Measurements from ENCODE around the gene GTF2F2.

Gene GTF2F2

GRCh38 chr13:45122941-45123340 lies 2.6 kb downstream of the GTF2F2 start:
- DNase-seq, result peak; percentile 20

GRCh38 chr13:45132369-45133064 lies 12.2 kb downstream of the GTF2F2 start:
- no peak for DNase-seq

DNA sequence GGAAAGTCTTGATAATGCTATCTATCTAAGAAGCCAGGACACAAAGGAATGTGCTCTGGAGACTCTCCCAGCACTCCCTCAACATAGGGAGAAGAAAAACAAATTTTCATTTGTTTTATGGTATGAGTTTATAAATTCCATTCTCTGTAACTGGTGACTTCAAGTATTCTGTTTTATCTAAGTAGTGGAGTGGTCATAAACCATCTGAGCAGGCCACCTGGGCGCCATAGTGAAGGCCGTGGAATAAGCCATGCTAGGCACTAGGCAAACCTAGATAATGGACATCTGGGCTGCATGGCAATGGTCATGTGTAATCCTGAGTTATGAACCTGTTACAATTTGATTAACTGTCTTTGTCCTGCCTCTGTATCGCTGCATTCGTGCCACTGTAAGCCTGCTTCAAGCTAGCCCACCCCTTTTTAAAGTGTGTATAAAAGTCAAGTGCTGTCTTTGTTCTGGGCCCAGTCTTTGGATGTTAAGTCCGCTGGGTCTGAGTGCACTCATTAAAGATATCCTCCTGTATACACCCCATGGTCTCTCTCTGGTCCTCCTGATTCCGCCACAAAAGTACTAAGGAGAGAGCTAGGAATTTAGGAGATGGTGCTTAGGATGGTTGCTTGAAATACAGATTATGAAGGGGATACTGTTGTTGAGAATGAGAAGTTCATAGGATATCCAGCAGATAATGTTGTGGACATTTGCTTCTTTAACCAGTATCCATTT lies 13.2 kb downstream of the GTF2F2 start:
- no peak for DNase-seq

GRCh38 chr13:45136741-45137504 lies 16.6 kb downstream of the GTF2F2 start:
- DNase-seq, result no peak

- DNase-seq, result peak; percentile 50
These were observed 17.2 kb downstream of the GTF2F2 start for GRCh38 chr13:45137526-45137925.

DNA sequence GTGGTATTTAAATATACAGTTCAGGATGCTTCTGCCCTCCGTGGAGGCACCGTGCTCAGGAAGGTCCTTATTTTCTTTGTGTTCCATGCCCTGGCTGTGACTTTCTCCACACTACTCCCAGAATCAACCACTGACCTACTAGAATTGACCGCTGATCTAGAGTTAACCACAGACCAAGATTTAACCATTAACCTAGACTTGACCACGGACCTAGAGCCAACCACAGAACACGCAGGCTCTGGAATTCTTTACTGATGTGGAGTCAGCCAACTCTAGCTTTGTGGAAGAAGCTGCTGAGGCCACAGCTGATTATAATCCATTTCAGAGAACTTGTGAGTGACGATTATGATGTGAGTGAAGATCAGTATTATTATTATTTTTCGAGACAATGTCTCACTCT lies 18.0 kb downstream of the GTF2F2 start:
- DNase-seq, result no peak

DNA sequence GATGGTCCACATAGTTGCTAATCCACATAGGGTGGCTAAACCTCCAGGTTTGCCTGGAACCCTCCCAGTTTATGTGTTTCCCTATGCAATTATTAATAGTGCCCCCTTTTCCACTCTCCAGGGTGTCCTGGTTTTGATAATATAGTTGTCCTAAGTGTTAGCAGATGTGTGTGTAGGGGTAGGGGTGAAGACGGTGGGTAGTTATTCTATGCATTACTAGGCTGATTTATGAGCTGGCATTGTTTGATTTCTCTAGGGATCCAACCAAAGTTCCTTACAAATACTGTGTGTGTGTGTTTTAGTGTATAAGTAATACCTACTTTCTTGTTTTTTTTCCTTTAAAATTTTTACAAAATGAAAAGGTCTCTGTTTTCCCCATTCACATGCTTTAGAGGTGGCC lies 21.1 kb downstream of the GTF2F2 start:
- DNase-seq, result no peak

GRCh38 chr13:45142440-45143345 lies 22.4 kb downstream of the GTF2F2 start:
- peak; percentile 39 for DNase-seq

GRCh38 chr13:45143346-45143751 lies 23.0 kb downstream of the GTF2F2 start:
- DNase-seq, result no peak

GRCh38 chr13:45149964-45150363 lies 29.7 kb downstream of the GTF2F2 start:
- DNase-seq, result no peak

DNA sequence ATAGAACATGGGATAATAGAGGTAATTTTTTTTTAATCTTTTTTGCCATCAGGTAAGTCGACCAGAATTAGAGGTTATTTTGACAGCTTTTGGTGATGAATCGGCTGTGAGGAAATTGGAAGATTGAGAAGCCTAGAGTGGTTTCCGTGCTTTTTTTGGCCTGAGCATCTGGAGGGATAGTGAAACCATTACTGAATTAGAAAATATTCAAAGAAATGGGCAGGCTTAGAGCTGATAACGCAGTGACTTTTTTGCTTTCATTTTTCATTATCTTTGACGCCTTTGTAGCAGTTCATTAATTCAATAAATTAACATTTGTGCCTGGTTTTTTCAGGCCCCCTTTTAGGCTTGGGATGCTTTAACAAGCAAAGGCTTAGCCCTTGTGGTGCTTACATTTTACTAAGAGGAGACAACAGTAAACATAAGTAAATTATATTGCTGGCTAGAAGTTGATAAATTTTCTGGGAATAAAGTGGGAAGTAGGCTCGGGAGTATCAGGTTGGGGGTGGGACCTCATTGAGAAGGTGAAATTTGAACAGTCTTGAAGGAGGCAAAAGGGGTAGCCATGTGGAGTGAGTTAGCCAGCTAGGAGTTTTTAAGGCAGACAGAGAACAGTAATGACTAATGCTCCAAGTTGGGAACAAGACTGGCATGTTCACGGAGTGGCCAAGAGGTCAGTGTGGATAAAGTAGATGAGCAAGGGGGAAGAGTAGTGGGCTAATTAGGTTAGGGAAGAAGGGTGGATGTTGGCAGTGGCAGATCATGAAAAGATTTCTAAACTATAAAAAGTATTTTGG lies 36.5 kb downstream of the GTF2F2 start:
- DNase-seq, result no peak

DNA sequence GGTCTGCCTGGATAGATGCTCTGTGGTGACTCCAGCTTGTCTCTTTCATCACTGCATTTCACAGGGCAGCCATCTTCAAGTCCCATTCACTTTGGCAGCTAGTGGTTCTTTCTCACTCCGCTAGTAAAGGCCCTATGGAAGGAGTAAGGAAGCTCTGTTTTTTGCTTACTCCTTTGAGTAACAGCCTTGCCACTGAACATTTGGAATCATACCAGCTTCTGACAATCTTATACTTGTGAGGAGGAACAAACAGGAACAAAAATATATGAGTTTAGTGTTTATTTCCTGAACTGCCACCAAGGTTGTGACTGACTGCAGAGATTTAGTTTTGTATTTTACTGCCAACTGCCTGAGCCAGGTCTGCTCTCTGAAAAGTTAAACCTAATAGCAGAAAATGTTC lies 41.9 kb downstream of the GTF2F2 start:
- DNase-seq, result no peak

DNA sequence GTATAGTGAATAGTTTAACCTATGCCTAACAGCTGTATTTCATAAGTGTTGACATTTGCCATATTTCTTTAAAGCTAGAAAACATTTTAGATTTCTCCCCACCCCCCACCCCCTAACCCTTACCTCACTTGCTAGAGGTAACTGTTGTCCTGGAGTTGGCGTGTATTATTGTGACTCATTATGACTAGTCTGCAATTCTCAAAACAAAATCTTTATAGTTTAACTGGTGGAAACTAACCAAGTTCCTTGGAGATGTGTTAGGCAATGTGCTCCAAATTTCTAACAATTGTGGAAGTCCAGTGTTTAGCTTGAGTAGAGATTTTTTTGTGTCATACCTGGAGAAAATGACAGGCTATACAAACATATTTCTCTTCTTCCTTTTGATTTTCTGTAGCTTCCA lies 42.5 kb downstream of the GTF2F2 start:
- DNase-seq, result no peak

GRCh38 chr13:45166858-45167257 lies 46.5 kb downstream of the GTF2F2 start:
- DNase-seq, result no peak

DNA sequence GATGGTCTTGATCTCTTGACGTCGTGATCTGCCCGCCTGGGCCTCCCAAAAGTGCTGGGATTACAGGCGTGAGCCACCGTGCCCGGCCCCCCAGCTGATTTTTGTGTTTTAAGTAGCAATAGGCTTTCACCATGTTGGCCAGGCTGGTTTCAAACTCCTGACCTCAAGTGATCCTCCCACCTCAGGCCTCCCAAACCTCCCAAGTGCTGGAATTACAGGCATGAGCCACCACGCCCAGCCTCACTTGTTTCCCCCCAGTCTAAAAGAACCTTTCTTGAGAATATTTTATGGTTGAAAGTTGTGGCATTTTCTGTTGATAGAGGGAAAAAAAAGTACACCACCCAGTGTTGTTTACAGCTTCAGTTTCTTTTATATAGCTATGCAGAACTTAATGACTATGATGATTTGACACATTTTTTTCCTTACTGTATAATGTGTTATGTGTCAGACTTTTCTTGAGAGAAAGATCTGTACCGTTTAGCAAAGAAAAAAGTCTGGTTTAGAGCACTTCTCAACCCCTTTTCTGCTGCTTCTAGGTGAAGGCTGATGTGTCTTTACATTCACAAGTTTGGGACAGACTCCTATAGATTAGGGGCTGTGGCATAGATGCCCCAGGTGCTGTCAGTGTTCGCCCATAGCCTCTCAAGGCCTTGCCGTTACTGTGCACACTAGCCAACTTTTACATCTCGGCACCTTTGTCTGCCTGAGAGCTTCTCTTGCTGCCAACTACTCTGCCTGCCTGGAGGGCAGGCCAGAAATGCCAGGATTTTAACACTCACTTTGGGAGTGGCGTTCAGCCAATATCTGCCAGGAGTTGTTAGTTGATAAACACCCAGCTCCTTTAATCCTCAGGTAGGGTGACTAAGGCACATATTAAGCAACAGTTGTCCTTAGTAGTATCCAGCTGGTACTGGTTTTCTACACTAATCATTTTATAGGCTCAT lies 47.6 kb downstream of the GTF2F2 start:
- peak; percentile 60 for DNase-seq

GRCh38 chr13:45168555-45168930 lies 48.2 kb downstream of the GTF2F2 start:
- DNase-seq, result no peak

DNA sequence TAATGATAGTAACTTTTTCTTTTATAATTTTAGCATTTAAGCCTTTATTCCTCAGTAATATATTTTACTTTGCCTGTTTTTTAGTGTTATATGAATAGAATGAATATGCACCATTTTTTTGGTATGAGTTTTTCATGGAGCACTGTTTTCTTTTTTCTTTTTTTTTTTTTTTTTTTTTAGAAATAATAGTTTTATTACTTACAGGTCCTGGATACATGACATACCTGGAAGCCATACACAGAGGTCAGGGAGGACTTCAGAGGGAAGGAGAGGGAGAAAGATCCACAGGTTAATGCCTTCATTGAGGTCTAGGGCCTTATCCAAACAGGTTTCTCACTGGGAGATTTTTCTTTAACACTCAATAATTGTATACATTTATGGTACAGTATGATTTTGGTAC lies 54.2 kb downstream of the GTF2F2 start:
- DNase-seq, result no peak

GRCh38 chr13:45178349-45179162 lies 58.2 kb downstream of the GTF2F2 start:
- DNase-seq, result no peak

DNA sequence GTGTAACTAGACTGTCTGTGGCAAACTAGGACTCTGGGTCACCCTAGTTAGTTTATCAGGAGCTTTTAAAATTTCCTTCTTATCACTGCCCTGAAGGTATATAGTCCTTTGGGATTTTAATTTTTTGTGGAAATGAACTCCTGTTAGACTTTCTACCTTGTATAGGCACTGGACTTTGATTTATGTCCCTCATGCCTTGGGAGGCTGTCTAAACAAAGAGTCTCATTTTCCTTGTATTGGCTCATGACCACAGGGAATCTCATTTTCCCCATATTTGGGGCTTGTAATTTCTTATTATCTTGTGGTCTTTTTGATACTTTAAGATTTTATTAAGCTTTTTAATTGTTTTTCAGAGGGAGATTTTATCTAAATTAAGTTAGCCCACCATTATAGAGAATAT lies 59.1 kb downstream of the GTF2F2 start:
- DNase-seq, result no peak

DNA sequence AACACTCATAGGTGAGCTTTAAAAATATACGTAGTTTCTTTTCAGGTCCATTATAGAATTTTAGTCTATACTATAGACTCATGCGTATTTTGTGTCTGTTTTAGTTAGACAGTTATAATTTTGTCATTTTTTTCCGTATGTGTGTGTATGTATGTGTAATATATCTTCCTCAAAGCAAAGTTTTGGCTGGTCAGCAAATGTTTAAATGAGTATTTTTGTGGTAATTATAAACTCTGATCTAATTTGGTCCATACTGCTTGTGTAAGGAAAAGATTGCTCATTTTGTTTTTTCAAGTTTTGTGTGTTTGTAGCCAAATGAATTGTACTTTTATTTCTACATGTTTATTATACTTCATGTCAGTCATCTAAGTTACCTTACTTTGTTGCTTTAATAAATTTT lies 60.0 kb downstream of the GTF2F2 start:
- DNase-seq, result no peak

All from hematopoietic multipotent progenitor cell treated with erythropoietin and hydrocortisone succinate and interleukin-3 and kit ligand, for 4 days (in vitro differentiated cells).